ENCODE measurements around the gene LHFPL3.

LHFPL3 gene

DNA sequence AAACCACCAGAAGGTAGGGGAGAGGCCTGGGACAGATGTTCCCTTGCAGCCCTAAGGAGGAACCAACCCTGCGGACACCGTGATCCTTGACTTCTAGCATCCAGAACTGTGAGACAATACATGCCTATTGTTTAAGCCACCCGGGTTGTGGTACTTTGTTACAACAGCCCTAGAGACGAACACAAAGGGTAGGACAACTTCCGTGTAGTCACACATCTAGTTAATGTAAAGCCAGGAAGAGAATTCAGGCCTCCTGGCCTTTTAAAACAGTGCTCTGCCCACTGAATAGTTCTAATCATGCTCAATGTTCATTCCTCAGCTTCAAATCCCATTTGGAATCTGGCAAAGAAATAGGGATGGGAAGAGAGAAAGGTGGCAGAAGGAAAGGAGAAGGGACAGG lies 445.4 kb downstream of the LHFPL3 start:
- intact Hi-C loops (cut with DNase I): no loop called here
- DNase-seq: no peak

DNA sequence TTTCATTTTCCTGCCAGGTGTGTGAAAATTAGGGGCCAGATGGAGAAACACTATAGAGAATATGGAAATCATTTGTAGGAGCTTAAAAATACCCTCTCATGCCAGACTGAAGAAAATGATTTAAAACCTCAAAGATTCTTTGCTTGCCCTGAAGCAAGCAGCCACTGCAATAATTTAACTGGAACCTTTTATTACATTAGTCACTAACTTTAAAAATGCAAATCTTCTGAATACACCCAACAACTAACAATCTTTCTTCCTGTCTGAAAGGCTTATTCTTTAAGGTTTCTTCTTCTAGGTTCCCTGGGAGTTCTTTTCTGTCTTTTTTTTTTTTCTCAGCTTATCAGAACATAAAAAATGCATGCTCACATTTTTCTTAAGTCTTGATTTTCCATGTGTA lies 447.1 kb downstream of the LHFPL3 start:
- intact Hi-C loops (cut with DNase I): no loop called here
- DNase-seq: no peak

DNA sequence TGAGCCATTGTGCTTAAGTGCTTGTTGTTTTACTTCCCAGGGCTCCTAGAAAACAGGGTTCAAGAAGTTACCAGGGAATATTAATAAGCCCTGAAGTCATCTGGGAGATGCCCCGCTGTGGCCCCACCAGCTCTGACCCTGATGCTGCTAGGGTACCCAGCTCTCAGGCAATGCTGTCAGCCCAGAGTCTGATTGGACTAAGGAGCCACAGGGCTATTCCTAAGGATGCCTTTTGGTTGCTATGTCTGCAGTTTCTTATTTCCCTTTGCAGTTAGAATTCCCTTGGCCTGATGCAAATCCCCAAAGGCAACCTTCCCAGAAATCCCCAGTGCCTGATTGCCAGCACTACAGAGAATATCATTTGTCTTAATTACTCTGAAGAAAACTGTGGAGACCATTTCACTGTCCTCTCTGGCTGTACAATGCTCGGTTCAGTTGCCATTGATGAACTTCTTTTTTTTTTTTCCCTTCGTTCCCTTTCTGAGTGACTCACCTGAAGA lies 448.9 kb downstream of the LHFPL3 start:
- intact Hi-C loops (cut with DNase I): no loop called here
- DNase-seq: no peak

DNA sequence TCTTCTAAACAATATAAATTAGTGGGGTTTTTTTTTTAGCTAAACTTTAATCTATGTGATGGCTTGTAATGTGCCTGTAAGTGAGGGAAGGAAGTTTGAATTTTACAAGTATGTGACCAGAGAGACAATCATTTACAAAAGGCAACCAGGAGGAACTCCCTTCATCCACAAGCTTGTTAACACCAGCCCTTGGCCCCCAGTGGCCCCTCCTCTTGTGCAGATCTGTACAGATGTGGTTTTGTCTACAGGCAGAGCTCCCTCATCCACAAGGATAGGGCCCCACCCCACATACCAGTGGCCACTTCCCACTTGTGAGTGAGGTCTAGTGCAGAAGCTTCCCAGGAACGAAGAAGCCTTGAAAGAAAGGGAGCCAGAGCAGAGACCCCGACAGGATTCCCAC lies 451.5 kb downstream of the LHFPL3 start:
- intact Hi-C loops (cut with DNase I): no loop called here
- DNase-seq: no peak

DNA sequence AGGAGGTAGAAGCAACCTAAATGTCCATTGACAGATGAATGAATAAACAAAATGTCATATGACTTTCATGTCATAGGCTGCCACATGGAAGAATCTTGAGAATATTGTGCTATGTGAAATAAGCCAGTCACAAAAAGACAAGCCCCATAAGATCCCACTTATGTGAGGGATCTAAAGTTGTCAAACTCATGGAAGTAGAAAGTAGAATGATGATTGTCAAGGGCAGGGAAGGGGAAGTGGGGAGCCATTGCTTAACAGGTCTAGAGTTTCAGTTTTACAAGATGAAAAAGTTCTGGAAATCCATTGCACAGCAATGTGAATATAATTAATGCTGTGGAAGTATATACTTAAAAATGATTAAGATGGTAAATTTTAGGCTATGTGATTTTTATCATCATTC lies 456.3 kb downstream of the LHFPL3 start:
- intact Hi-C loops (cut with DNase I): no loop called here
- no peak for DNase-seq

DNA sequence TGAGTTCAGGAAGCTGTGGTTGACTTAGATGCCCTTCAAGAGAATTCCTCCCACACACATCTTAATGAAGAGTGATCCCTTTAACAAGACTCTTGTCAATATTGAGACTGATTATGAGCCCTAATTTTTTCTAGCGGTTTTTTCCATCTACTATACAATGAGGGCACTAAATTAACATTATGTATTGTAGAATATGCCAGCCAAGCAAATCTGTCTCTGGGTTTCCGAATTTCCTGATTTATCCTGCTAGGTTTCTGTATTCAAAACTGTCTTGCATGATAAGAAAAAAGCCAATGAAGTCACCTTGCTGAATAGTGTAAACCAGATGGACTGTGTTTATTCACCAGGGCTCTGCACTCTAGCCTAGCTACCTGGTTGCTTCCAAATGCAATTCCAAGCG lies 461.4 kb downstream of the LHFPL3 start:
- intact Hi-C loops (cut with DNase I): loop anchor here (10.0 kb wide), 1 partner anchor 55 kb away; no protein-coding TSS in a partner anchor
- no peak for DNase-seq

DNA sequence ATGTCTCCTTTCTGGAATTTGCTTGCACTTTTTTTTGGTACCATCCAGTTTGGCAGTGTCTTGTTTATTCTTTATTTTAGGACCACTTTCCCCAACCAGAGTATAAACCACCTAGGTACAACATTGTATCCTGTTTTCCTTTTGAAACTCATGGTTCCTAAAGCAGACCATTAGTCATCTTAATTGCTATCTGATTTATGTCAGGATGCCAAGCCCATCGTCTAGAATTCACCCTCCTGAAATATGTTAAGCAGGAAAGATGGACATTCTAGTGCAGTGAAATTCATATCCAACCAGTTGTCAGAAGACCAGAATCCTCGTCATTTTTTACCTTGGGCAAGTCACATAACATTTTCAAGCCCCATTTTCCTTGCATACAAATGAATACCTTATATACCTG lies 462.0 kb downstream of the LHFPL3 start:
- no peak for DNase-seq
- intact Hi-C loops (cut with DNase I): loop anchor here (10.0 kb wide), 1 partner anchor 54 kb away; no protein-coding TSS in a partner anchor

DNA sequence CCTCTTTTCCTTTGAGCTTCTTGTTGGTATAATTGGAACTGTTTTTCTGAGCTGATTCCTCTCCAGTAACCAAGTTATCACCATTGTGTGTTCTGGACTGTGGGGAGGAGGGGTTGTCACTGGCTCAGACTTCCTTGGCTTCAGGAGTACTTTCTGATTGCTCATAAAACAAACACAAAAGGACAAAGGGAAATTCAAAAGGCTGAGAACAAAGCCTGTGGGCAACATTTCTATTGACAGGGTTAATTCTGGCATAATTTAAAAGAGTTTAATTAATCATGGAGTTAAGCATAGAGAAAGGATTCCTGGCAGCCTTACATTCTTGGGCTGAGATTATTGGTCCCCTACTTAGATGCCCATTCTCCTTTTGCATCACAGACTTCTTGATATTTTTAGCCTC lies 462.7 kb downstream of the LHFPL3 start:
- intact Hi-C loops (cut with DNase I): loop anchor here (10.0 kb wide), 1 partner anchor 54 kb away; no protein-coding TSS in a partner anchor

DNA sequence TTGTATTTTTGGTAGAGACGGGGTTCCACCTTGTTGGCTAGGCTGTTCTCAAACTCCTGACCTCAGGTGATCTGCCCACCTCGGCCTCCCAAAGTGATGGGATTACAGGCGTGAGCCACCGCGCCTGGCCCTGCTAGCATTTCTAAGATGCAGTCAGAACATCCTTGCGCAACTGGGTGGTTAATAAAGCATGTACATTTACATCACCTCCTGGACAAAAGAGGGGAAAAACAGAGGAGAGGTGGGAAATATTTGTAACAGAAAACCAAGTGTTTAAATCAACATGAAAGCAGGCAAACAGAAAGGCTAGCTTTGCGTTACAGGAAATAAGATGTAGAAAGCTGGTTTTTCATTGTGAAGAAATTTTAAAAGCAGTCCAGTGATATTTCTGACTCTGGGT lies 464.7 kb downstream of the LHFPL3 start:
- no peak for DNase-seq
- intact Hi-C loops (cut with DNase I): loop anchor here (10.0 kb wide), 1 partner anchor 52 kb away; no protein-coding TSS in a partner anchor

More for the DNA sequence above, 462.7 kb downstream of the LHFPL3 start:
- peak in 1 of 42 donors; percentile 29 for DNase-seq

DNA sequence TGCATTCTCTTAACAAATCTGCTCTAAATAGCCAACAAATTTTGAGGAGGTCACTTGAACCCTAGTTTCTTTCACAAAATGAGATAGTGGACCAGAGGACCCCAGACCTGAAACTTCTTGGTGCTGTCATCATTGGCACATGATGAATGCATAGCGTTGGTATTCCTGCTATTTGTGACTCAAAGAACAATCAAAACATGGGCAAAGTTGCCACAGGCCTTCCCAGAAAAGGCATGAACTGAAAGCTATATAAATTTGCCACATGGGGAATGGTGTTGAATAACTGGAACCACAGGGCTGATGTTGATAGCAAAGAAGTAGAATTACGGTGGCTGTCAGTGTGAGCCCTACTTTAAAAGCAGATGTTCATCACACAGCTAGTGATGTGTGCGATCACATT lies 465.8 kb downstream of the LHFPL3 start:
- intact Hi-C loops (cut with DNase I): loop anchor here (10.0 kb wide), 1 partner anchor 51 kb away; no protein-coding TSS in a partner anchor
- no peak for DNase-seq

DNA sequence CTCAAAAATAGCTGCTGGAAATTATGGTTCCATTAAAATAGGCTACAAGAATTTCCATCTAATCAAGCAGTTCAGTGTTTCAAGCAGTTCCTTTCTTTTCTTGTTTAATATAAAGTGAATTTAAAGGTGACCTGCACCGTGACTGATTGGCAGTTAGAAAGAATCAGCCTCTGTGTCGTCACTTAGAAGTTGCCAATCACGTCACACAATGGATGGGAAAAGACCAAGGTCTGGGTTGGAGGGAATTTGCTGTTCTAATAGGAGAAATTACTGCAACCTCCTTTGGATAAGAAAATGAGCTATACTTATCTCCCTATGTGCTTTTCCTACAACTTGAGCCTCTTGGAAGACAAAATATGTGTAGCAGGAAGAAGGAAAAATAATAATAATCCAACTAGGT lies 466.2 kb downstream of the LHFPL3 start:
- intact Hi-C loops (cut with DNase I): loop anchor here (10.0 kb wide), 1 partner anchor 50 kb away; no protein-coding TSS in a partner anchor
- no peak for DNase-seq

DNA sequence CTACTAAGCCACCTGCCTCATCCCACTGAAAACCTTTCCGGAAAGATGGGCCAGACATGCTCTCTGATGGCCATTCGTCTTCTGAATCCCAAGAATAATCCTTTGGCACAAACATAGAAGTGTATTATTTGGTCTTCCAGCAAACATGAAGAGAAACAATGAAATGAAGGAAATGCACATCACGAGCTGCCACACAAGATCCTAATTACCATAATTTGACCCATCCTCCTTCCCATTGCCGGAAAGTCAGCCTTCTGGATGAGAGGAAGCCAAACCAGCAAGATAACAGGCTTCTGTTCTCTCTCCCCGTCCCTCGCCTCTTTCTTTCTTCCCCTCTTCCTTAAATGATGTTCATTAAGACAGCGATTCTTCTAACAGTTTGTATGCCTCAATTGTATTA lies 466.7 kb downstream of the LHFPL3 start:
- intact Hi-C loops (cut with DNase I): loop anchor here (5.0 to 10.0 kb wide), 2 partner anchors 50 to 528 kb away; no protein-coding TSS in a partner anchor
- peak in 26 of 42 donors; percentile 23 to 89 (median 54) for DNase-seq

DNA sequence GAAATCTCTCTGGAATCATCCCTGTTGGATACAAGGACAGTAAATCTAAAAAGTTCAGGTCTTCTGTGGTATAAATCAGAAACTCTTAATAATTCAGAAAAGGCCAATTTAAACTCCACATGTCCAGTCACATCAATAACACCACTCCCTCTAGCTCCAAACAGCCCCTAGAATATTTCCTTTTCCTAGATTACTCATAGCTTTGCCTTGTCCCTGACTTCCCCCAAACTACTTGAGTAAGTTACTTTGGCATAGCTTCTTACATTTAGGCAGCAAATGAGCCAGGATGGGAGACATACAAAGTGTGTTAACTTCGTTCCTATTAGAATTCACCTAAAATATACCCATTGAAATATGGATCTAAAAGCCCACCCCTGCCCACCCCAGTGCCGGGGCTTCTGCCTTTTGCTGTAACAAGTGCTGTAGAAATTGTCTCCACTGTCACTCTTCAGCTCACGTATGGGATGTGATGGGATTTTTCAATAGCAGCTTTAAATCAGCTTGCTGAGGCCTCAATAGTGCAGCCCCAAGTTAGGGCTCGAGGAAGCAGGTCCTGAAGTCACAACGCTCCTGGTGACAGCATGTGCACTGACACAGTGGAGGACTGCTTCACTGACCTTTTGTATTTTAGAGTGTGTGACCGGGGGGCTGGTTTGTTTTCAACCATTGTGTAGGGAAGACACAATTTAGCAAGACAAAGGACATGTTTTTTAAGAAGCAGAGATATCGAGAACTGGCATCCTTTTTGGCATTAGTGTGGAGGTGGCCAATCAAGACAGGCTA lies 467.4 kb downstream of the LHFPL3 start:
- DNase-seq: no peak
- intact Hi-C loops (cut with DNase I): loop anchor here (5.0 to 10.0 kb wide), 2 partner anchors 49 to 529 kb away; no protein-coding TSS in a partner anchor

DNA sequence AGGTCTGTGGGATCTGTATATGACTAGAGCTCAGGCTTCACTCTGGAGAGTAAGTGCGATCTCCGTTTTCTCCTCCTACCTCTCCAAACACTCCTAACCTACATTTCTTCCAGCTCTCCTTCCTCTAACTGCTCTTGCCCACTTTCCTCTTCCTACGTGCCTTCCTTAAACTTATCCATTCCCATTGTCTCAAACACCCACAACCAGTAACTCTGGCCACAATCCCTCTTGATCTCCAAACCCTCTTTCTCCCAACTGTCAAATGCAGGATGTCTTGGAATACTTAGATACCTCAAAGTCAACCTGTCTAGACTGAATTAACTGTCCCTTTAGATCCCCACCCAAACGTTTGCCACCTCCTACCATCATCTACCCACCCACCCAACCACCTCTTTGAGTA lies 471.9 kb downstream of the LHFPL3 start:
- no peak for DNase-seq
- intact Hi-C loops (cut with DNase I): no loop called here

DNA sequence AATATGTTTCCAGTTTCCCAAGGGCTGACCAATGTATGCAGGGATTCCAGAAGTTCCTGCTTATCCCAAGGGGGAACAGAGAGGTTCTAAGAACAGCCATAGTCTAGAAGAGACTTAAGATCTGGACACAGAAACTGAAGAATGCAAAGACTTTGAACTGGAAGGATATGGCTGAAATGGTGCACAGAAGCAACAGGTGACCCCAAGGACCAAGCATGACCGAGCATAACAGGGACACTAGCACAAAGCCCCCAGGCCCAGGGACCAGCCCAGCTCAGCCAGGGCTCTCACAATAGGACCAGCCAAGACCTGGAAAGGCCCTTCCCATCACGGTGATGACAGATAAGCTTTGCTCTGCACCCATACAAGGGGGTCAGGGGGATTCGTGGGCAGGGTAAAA lies 472.6 kb downstream of the LHFPL3 start:
- intact Hi-C loops (cut with DNase I): no loop called here
- DNase-seq: no peak

DNA sequence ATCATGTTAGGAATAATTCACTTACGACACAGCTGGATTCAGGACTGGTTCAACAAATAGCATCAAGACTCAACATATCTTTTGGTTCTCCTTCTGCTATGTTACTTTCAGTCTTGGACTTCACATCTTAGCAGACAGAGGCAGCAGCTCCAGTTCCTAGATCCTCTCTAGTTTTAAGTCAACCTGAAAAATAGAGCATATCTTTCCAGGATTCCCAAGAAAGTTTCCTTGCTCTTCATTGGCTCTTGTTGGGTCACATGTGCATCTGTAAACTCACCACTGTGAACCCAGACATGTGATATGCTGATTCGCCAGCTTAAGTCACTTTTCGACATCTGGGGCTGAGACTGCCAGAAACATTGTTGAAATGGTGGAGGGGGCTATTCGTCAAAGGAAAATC lies 475.5 kb downstream of the LHFPL3 start:
- intact Hi-C loops (cut with DNase I): no loop called here
- DNase-seq: no peak

DNA sequence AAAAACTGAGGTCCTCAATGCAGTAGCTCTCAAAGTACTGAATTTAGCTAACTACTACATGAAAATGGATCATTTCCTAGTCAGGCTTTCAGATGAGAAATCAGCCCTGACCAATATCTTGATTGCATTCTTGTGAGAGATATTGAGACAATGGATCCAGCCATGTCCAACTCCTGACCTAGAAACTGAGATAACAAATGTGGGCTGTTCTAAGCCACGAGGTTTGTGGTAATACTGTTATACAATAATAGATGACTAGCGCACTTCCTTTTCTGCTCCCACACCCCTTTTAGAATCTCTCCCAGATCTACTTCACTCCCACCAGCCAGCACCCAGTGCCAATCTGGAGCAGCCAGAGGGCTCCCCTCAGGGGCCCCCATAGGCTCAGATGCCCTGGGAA lies 476.3 kb downstream of the LHFPL3 start:
- peak in 3 of 42 donors; percentile 18 to 52 (median 39) for DNase-seq
- intact Hi-C loops (cut with DNase I): no loop called here

DNA sequence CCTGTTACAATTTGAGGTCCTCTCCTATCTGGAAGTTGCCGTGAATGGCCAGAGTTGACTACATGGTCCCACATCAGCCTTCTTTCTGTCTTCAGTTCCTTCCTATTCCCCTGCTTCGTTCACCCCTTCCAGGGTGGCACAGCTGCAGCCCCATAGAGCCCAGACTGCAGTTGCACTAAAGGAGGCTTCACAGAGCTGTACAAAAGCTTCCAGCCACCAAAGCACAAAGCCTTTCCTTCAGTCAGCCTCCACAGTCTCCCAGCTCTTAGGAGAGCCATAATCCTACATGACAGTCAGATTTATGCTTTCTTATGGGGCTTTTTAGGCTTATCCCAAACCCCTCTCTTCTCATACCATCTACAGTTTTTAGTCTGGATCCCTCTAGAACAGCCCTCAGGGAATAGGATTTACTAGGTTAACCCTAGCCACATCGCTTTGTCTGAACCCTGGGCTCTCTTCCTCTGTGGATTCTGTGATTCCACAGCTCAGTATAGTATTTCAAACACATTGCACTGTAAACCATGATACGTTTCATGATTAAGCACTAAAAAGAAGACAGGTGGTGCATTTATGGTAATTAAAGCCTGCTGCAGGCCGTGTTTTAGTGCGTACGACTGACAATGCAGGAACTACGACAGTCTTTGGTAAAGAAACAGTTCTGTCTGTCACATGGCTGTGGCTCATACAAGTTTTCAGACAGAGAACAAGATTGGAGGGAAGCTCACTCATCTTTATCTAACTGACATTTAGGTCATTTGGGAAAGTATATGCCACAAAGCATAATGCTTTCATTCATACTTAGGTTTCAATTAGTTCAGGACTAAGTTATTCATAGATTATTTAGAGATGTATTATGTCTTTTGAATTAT lies 477.3 kb downstream of the LHFPL3 start:
- intact Hi-C loops (cut with DNase I): no loop called here
- peak in 27 of 42 donors; percentile 7 to 72 (median 45) for DNase-seq

DNA sequence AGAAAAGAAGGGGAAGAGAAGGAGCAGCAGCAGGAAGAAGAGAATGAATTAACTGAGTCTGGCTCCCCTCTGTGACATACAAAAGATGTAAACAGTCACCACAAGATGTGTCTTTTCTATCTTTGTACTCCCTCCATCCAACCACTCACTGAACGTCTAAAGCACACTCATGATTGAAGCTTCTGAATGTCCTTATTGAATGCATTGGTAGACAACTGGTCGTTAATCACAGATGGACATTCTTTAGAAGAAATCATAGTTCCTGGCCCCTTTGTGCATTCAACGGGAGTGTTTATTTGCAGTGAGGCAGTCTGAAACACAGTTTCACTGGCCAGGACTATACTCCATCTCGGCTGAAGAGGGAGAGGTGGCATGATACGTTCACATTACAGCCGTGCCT lies 479.3 kb downstream of the LHFPL3 start:
- intact Hi-C loops (cut with DNase I): no loop called here
- DNase-seq: no peak

DNA sequence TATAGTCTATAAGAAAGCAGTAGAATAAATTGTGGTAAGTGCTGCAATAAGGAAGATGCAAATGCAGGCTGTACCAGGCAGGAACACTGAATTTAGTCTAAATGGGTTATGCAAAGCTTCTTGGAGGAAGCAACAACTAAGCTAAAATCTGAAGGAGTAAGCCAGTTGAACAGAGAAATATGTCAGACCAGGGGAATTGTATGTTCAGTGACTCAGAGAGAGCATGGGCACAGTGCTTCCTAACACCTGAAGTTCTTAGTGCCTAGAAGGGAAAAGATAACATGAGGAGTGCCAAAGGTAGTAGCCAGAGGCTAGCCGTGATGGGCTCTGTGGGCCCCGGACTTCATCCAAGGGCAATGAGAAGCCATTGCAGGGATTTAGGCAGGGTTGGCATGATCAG lies 481.5 kb downstream of the LHFPL3 start:
- intact Hi-C loops (cut with DNase I): no loop called here
- DNase-seq: peak in 11 of 42 donors; percentile 3 to 52 (median 26)

Data from head of caudate nucleus (tissue), 42 donors.